HG02759 (cell line): ENCODE data around the gene SUPT3H.

Experiments
- ATAC-seq: cut with Tn5 transposase; IDR thresholded peaks from one replicate; pipeline ENCODE4 v1.9.1; 2021; ENCODE audit warnings: mild to moderate bottlenecking, moderate library complexity; ENCODE audit not compliant: unreplicated experiment

The SUPT3H gene

GRCh38 chr6:44805238-44805846 is 572.4 kb downstream of the SUPT3H start:
- no peak for ATAC-seq

GRCh38 chr6:44804546-44805159 is 573.1 kb downstream of the SUPT3H start:
- no peak for ATAC-seq

GRCh38 chr6:44804016-44804415 is 573.7 kb downstream of the SUPT3H start:
- no peak for ATAC-seq

- ATAC-seq, result no peak
Measured at GRCh38 chr6:44800784-44801592, 576.7 kb downstream of the SUPT3H start.

- no peak for ATAC-seq
Measured at GRCh38 chr6:44800171-44800783, 577.5 kb downstream of the SUPT3H start.

GRCh38 chr6:44797746-44798145 is 580.0 kb downstream of the SUPT3H start:
- ATAC-seq, result no peak

- ATAC-seq, result no peak
Measured at GRCh38 chr6:44795326-44795725, 582.4 kb downstream of the SUPT3H start.

- ATAC-seq, result no peak
Measured at GRCh38 chr6:44789806-44790205, 587.9 kb downstream of the SUPT3H start.

GRCh38 chr6:44789061-44789460 is 588.7 kb downstream of the SUPT3H start:
- ATAC-seq, result no peak

GRCh38 chr6:44788387-44788981 is 589.2 kb downstream of the SUPT3H start:
- no peak for ATAC-seq

- ATAC-seq, result no peak
Measured at GRCh38 chr6:44787254-44787834, 590.4 kb downstream of the SUPT3H start.

GRCh38 chr6:44785130-44785529 is 592.6 kb downstream of the SUPT3H start:
- ATAC-seq, result no peak

- no peak for ATAC-seq
Measured at GRCh38 chr6:44784195-44784594, 593.5 kb downstream of the SUPT3H start.

- no peak for ATAC-seq
Measured at GRCh38 chr6:44782892-44783291, 594.8 kb downstream of the SUPT3H start.

GRCh38 chr6:44781912-44782597 is 595.7 kb downstream of the SUPT3H start:
- ATAC-seq, result no peak

- no peak for ATAC-seq
Measured at GRCh38 chr6:44780161-44780560, 597.6 kb downstream of the SUPT3H start.

GRCh38 chr6:44779130-44779826 is 598.5 kb downstream of the SUPT3H start:
- ATAC-seq, result peak; percentile 63
